GM12864 (cell line): ENCODE measurements around the gene NODAL.

Source experiments
- DNase-seq: peaks from one replicate; pipeline ENCODE4 v3.0.0-alpha.2; 2011; ENCODE audit warnings: low read depth
- H3K4me3 ChIP-seq: 2 replicates; pipeline ENCODE4 v1.5.1; 2011; ENCODE audit warnings: mild to moderate bottlenecking, low read depth, low read length, control low read depth
- CTCF ChIP-seq: IDR thresholded peaks from 2 replicates; pipeline ENCODE4 v1.5.1; 2011; ENCODE audit warnings: low read depth, mild to moderate bottlenecking, moderate library complexity, low read length, control low read depth, inconsistent platforms; ENCODE audit errors: missing control alignments

NODAL gene

GRCh38 chr10:70404036-70404786 is 37.3 kb downstream of the NODAL start, which contains the start of gene EIF4EBP2:
Gene EIF4EBP2 (plus strand): TSS chr10:70404145. CDS start chr10:70404402, 257 bp downstream.
- TF ChIP-seq CTCF: no peak
- H3K4me3 ChIP-seq: peak within 1 kb of the TSS; percentile 84
- DNase-seq: peak; percentile 78

DNA sequence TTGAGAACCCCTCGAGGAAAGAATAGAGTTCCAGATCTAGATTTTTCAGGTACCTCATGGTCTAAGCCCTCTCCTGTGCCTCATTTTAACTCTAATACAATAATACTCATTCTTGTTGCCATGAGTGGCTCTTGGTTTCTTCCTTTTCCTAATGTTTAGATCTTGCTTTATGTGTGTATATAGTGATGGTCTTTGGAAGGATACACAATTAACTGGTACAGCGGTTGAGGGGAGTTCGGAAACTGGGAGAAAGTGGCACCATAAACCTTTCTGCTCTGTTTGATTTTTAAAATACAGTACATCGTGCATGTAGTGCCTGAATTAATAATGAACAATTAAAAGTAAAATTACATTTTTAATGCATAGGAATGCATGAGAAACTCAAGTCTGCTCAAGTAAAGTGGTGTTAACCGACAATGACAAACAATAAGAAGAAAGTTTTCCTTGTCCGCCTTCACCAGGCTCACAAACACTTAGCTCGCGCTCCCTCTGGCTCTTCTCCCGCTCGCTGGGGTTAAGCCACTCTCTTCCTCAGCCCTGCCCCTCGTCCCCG is 37.9 kb downstream of the NODAL start:
- TF ChIP-seq CTCF: no peak
- no peak for DNase-seq
- peak overlapping the region; percentile 84 for H3K4me3 ChIP-seq

DNA sequence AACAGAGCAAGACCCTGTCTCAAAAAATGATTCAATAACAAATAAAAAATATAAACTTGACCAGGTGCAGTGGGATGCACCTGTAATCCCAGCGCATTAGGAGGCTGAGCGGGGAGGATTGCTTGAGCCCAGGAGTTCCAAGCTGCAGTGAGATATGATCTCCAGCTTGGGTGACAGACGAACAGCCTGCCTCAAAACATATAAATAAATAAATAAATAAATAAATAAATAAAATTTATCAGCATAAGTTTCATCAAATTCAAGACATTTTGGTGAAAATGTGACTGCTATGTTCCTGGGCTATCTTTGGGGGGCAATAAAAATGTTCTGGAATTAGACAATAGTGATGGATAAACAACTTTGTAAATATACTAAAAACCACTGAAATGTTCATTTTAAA is 42.3 kb downstream of the NODAL start:
- DNase-seq: no peak
- TF ChIP-seq CTCF: no peak

DNA sequence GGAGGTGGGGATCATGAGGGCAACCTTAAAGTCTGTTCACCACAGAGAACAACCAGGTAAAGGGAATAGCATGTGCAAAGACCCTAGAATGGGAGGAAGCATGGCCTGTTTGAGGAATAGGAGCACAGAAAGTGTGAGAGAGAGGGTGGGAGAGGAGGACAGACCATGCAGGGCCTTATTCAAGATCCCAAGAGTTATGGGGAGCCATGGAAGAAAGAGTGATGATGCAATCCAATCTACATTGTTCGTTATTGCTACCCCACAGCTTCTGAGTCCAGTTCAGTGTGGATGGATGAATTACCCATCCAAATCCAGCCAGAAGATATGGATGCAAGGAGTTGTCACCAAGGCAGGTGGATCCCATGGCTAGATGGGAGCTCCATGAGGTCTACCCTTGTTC is 45.3 kb downstream of the NODAL start:
- no peak for DNase-seq
- TF ChIP-seq CTCF: no peak
- H3K4me3 ChIP-seq: no peak overlapping the region

More for the DNA sequence above, 42.3 kb downstream of the NODAL start:
- H3K4me3 ChIP-seq: no peak overlapping the region

GRCh38 chr10:70391654-70392053 is 49.8 kb downstream of the NODAL start:
- TF ChIP-seq CTCF: no peak
- no peak overlapping the region for H3K4me3 ChIP-seq
- no peak for DNase-seq
